SK-N-SH (cell line): ENCODE results near the gene MN1.

ENCODE experiments used
- CHD2 ChIP-seq: fragments of 150-350 bp; IDR thresholded peaks from 2 replicates; pipeline ENCODE4 v1.6.1; 2018; ENCODE audit warnings: low read length; ENCODE audit not compliant: partially characterized antibody
- JUND ChIP-seq: IDR thresholded peaks from 2 replicates; pipeline ENCODE4 v1.4.0; 2012
- TAF1 ChIP-seq: IDR thresholded peaks from 2 replicates; pipeline ENCODE4 v1.6.1; 2012; ENCODE audit warnings: low read depth, mild to moderate bottlenecking, low read length, moderate library complexity, borderline replicate concordance
- TF ChIP-seq, protein P1 (sequence below): fragments of 200-600 bp; sonication (generic); IDR thresholded peaks from 2 replicates; pipeline ENCODE4 v1.6.1; 2017; ENCODE audit warnings: antibody characterized with exemption, mild to moderate bottlenecking, moderate library complexity

- TF ChIP-seq, protein P1, sequence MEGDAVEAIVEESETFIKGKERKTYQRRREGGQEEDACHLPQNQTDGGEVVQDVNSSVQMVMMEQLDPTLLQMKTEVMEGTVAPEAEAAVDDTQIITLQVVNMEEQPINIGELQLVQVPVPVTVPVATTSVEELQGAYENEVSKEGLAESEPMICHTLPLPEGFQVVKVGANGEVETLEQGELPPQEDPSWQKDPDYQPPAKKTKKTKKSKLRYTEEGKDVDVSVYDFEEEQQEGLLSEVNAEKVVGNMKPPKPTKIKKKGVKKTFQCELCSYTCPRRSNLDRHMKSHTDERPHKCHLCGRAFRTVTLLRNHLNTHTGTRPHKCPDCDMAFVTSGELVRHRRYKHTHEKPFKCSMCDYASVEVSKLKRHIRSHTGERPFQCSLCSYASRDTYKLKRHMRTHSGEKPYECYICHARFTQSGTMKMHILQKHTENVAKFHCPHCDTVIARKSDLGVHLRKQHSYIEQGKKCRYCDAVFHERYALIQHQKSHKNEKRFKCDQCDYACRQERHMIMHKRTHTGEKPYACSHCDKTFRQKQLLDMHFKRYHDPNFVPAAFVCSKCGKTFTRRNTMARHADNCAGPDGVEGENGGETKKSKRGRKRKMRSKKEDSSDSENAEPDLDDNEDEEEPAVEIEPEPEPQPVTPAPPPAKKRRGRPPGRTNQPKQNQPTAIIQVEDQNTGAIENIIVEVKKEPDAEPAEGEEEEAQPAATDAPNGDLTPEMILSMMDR: no peak
- TF ChIP-seq TAF1: no peak
- TF ChIP-seq CHD2: no peak
- no peak for TF ChIP-seq JUND
Measured at GRCh38 chr22:27750584-27751265, 50.8 kb downstream of the MN1 start.
